ENCODE results near the gene SUCLG1.
"Not testable (repeated sequence)": the region's sequence is repeated elsewhere in the genome, so short reads cannot be mapped to it uniquely, and the experiment has no call there.

SUCLG1 gene

DNA sequence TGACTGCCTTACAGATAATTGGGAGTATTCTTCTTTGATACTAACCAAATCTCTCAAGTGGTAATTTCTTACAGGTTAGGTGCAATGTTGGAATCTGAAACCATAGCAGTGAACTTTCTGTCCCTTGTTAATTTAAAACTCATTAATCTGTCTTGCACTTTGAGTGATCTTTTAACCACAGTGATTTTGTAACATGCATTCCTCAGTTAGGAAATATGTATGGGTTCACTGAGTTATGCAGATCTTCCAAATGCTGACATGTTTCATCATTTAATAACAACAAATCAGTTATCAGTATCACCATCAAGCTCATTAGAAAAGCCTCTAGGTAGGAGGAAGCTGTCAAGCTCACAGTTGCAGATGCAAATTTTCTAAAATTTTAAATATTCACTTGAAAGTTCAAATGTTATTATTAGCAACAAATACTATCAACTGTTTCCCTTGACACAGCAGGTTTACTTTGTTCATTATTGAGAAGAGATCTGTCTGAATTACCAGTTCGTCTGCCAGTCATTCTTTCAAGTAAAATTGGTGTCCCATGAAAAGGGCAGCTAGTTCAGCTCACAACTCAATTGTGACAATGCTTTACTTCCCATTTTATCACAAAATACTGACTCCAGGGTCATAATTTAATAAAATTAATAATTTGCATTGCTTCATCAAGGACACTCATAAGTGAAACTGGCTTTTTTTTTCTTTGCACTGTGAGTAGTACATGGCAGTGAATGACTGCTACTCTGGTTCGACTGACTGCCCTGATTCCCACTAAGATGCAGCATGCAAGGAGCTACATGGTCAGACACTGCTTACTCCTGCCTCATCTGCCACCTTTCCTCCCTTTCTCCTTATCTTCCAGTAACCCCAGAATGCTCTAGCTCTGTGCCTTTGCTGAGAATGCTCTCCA, 31.6 kb downstream of the SUCLG1 start:
- no CpG with 5 or more reads among the region's 2 CpGs for WGBS (ENCODE audit: insufficient coverage, insufficient read length)
- DNase-seq (ENCODE audit: low read depth, low spot score): no peak
- Histone ChIP-seq H3K36me3 (ENCODE audit: control insufficient read depth, insufficient read depth, low read length) (peaks cover 2% of the 10 kb centered on the region; the same call in 1 of the 2 replicates), H3K9me3 (ENCODE audit: control insufficient read depth, insufficient read depth, low read length) (no peaks in the 10 kb centered on the region), H3K4me1 (ENCODE audit: control insufficient read depth, insufficient read depth, low read length) (no peaks in the 10 kb centered on the region), H3K27me3 (ENCODE audit: control insufficient read depth, insufficient read depth, low read length) (no peaks in the 10 kb centered on the region), H3K4me3 (ENCODE audit: low read length) (no peak overlapping the region), H3K27ac (ENCODE audit: low read length) (no peak overlapping the region)

DNA sequence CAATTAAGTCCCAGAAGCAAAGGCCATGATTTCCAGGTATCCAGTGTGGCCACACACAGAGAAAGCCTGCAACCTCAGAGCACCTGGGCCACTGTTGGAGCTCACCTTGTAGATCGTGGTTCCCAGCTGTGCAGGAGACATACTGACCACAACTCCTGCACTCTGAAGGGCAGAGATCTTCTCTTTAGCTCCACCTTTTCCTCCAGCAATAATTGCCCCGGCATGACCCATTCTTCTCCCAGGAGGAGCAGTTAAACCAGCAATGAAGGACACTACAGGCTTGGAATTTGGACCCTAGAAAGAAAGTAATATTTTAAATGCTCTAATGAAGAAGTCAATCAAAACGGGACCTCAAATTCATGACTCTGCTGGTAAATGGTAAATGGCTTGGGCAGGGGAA, 33.8 kb downstream of the SUCLG1 start:
- no peak overlapping the region for H3K27ac ChIP-seq (ENCODE audit: low read length)
- no peak overlapping the region for H3K4me3 ChIP-seq (ENCODE audit: low read length)
- H3K36me3 ChIP-seq (ENCODE audit: control insufficient read depth, insufficient read depth, low read length): peaks cover 2% of the 10 kb centered on the region; the same call in 1 of the 2 replicates
- no peaks in the 10 kb centered on the region for H3K9me3 ChIP-seq (ENCODE audit: control insufficient read depth, insufficient read depth, low read length)
- H3K27me3 ChIP-seq (ENCODE audit: control insufficient read depth, insufficient read depth, low read length): no peaks in the 10 kb centered on the region
- no peaks in the 10 kb centered on the region for H3K4me1 ChIP-seq (ENCODE audit: control insufficient read depth, insufficient read depth, low read length)
- no CpG with 5 or more reads among the region's 3 CpGs for WGBS (ENCODE audit: insufficient coverage, insufficient read length)
- no peak for DNase-seq (ENCODE audit: low read depth, low spot score)

DNA sequence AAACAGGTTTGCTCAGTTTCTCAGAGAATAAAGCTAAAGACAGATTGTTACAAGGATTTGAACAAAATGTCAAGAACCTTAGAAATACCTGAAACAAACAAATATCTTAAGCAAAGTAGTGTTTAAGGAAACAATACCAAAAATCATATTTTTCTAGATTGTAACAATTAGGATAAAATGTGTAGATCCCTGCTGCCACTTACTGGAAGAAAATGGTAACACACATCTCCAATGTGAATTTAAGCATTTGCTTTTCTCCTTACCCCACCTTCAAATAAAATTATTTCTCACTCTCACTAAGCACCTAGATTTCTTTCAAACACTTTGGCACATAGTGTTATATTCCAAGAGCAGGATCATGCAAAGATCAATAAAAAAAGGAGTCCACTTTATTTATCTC, 34.9 kb downstream of the SUCLG1 start:
- H3K27me3 ChIP-seq (ENCODE audit: control insufficient read depth, insufficient read depth, low read length): no peaks in the 10 kb centered on the region
- no peak overlapping the region for H3K27ac ChIP-seq (ENCODE audit: low read length)
- no peak overlapping the region for H3K4me3 ChIP-seq (ENCODE audit: low read length)
- no peak for DNase-seq (ENCODE audit: low read depth, low spot score)
- no peaks in the 10 kb centered on the region for H3K4me1 ChIP-seq (ENCODE audit: control insufficient read depth, insufficient read depth, low read length)
- no peaks in the 10 kb centered on the region for H3K9me3 ChIP-seq (ENCODE audit: control insufficient read depth, insufficient read depth, low read length)
- H3K36me3 ChIP-seq (ENCODE audit: control insufficient read depth, insufficient read depth, low read length): 0 out of 2 replicates have a peak, but pooled peaks cover 2% of the 10 kb centered on the region

- no peaks in the 10 kb centered on the region for H3K4me1 ChIP-seq (ENCODE audit: control insufficient read depth, insufficient read depth, low read length)
- H3K9me3 ChIP-seq (ENCODE audit: control insufficient read depth, insufficient read depth, low read length): no peaks in the 10 kb centered on the region
- no peak for DNase-seq (ENCODE audit: low read depth, low spot score)
- no CpG with 5 or more reads among the region's 1 CpG for WGBS (ENCODE audit: insufficient coverage, insufficient read length)
- H3K27me3 ChIP-seq (ENCODE audit: control insufficient read depth, insufficient read depth, low read length): no peaks in the 10 kb centered on the region
- H3K27ac ChIP-seq (ENCODE audit: low read length): no peak overlapping the region
- H3K36me3 ChIP-seq (ENCODE audit: control insufficient read depth, insufficient read depth, low read length): 0 out of 2 replicates have a peak, but pooled peaks cover 2% of the 10 kb centered on the region
- no peak overlapping the region for H3K4me3 ChIP-seq (ENCODE audit: low read length)
Measured at GRCh38 chr2:84421791-84422190, 37.3 kb downstream of the SUCLG1 start.

DNA sequence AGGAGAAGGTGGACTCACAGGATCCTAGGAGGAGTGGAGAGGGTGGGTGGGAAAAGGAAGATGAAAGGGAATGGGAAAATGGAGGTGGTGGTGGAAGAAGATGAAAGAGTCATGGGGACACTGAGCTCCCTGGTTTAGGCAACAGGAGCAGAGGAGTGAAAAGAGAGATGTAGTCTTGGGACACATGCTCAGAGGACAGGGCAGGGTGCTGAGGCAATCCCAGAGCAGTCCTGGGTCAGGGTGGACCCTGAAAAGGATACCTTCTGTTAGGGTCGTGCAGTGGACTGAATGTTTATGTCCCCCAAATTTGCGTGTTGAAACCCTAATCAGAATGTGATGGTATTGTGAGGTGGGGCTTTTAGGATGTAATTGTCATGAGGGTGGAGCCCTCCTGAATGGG, 37.9 kb downstream of the SUCLG1 start:
- WGBS (ENCODE audit: insufficient coverage, insufficient read length): no CpG with 5 or more reads among the region's 2 CpGs
- no peak for DNase-seq (ENCODE audit: low read depth, low spot score)
- Histone ChIP-seq H3K9me3 (ENCODE audit: control insufficient read depth, insufficient read depth, low read length) (no peaks in the 10 kb centered on the region), H3K4me3 (ENCODE audit: low read length) (no peak overlapping the region), H3K27me3 (ENCODE audit: control insufficient read depth, insufficient read depth, low read length) (no peaks in the 10 kb centered on the region), H3K4me1 (ENCODE audit: control insufficient read depth, insufficient read depth, low read length) (no peaks in the 10 kb centered on the region), H3K27ac (ENCODE audit: low read length) (no peak overlapping the region), H3K36me3 (ENCODE audit: control insufficient read depth, insufficient read depth, low read length) (0 out of 2 replicates have a peak, but pooled peaks cover 2% of the 10 kb centered on the region)

DNA sequence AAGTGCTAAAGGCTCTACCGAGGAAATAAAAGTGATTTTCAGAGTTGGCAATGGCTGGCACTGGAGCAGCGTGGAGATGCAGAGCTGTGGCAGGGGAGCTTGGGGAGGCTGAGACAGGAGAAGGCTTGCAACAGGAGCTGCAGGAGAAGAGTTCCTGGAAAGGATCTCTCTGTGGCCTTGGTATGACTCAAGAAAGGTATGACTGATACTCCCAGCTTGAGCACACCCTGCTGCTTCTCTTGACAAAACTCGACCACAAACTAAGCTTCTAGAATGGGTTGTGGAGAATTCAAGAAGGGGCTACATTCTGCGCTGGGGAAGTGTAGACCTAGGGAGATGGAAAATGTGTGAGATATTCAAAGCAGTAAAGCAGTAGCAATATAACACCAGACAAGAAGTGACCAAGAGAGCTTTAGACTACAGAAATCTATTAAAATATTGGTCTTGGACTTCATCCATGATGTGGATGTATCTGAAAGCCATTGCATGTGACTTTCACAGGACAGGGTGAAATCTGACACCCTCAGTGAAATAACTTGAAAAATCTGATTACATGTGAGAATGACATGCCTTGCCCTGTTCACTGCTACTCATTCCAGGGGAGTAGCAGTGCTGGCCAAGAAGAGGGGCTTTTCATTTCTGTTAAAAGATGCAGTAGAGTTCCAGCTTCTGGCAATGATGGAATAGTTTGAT, 41.5 kb downstream of the SUCLG1 start:
- no CpG with 5 or more reads among the region's 4 CpGs for WGBS (ENCODE audit: insufficient coverage, insufficient read length)
- H3K27me3 ChIP-seq (ENCODE audit: control insufficient read depth, insufficient read depth, low read length): no peaks in the 10 kb centered on the region
- no peak overlapping the region for H3K4me3 ChIP-seq (ENCODE audit: low read length)
- no peaks in the 10 kb centered on the region for H3K36me3 ChIP-seq (ENCODE audit: control insufficient read depth, insufficient read depth, low read length)
- no peaks in the 10 kb centered on the region for H3K9me3 ChIP-seq (ENCODE audit: control insufficient read depth, insufficient read depth, low read length)
- DNase-seq (ENCODE audit: low read depth, low spot score): no peak
- H3K27ac ChIP-seq (ENCODE audit: low read length): no peak overlapping the region
- no peaks in the 10 kb centered on the region for H3K4me1 ChIP-seq (ENCODE audit: control insufficient read depth, insufficient read depth, low read length)

DNA sequence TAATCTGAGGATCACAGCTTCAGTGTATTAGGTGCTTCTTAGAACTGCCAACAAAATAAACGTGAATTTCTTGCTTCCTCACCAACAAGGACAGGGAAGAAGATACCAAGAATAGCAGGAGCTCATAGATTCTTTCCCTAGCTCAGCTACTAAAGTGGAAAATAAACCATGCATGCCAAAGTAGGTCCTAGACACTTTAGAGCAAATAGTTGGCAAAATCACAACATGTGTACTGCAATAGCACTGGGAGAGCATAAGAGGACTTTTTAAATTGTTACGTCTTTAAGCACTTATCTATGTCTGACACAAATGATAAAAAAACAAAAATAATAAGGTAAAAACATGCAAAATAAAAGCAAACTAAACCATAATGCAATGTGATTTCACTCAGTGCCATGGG, 49.5 kb downstream of the SUCLG1 start:
- Histone ChIP-seq H3K4me1 (ENCODE audit: control insufficient read depth, insufficient read depth, low read length) (no peaks in the 10 kb centered on the region), H3K9me3 (ENCODE audit: control insufficient read depth, insufficient read depth, low read length) (no peaks in the 10 kb centered on the region), H3K27ac (ENCODE audit: low read length) (no peak overlapping the region), H3K27me3 (ENCODE audit: control insufficient read depth, insufficient read depth, low read length) (no peaks in the 10 kb centered on the region), H3K4me3 (ENCODE audit: low read length) (no peak overlapping the region), H3K36me3 (ENCODE audit: control insufficient read depth, insufficient read depth, low read length) (no peaks in the 10 kb centered on the region)
- WGBS (ENCODE audit: insufficient coverage, insufficient read length): no CpG with 5 or more reads among the region's 2 CpGs
- DNase-seq (ENCODE audit: low read depth, low spot score): no peak

DNA sequence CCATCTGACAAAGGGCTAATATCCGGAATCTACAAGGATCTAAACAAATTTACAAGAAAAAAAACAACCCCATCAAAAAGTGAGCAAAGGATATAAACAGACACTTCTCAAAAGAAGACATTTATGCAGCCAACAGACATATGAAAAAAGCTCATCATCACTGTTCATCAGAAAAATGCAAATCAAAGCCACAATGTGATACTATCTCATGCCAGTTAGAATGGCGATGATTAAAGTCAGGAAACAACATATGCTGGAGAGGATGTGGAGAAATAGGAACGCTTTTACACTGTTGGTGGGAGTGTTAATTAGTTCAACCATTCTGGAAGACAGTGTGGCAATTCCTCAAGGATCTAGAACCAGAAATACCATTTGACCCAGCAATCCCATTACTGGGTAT, 57.0 kb downstream of the SUCLG1 start:
- DNase-seq (ENCODE audit: low read depth, low spot score); H3K9me3 ChIP-seq (ENCODE audit: control insufficient read depth, insufficient read depth, low read length); H3K27me3 ChIP-seq (ENCODE audit: control insufficient read depth, insufficient read depth, low read length); H3K4me3 ChIP-seq (ENCODE audit: low read length); H3K27ac ChIP-seq (ENCODE audit: low read length); H3K36me3 ChIP-seq (ENCODE audit: control insufficient read depth, insufficient read depth, low read length); H3K4me1 ChIP-seq (ENCODE audit: control insufficient read depth, insufficient read depth, low read length): not testable (repeated sequence)
- no CpG with 5 or more reads among the region's 3 CpGs for WGBS (ENCODE audit: insufficient coverage, insufficient read length)

GRCh38 chr2:84399839-84400238, 59.2 kb downstream of the SUCLG1 start:
- H3K27ac ChIP-seq (ENCODE audit: low read length); H3K9me3 ChIP-seq (ENCODE audit: control insufficient read depth, insufficient read depth, low read length); H3K4me1 ChIP-seq (ENCODE audit: control insufficient read depth, insufficient read depth, low read length); DNase-seq (ENCODE audit: low read depth, low spot score); H3K27me3 ChIP-seq (ENCODE audit: control insufficient read depth, insufficient read depth, low read length); H3K4me3 ChIP-seq (ENCODE audit: low read length); H3K36me3 ChIP-seq (ENCODE audit: control insufficient read depth, insufficient read depth, low read length): not testable (repeated sequence)
- WGBS (ENCODE audit: insufficient coverage, insufficient read length): no CpG with 5 or more reads among the region's 1 CpG

DNA sequence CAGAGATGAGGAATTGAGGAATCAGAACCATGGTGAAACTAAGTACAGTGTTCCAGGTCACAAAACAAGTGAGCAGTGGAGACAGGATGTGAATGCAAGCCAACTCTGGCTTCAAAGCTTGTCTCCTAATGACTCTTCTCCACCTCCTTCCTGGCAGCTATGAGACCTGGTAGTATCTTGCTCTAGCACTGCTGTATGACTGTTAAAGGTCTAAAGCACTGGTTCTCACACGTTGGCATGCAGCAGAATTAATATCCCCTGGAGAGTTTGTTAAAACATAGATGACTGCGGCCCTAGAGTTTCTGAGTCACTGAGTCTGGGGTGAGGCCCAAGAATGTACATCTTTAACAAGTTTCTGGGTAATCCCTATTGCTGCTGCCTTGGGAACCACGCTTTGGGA, 63.3 kb downstream of the SUCLG1 start:
- Histone ChIP-seq H3K27ac (ENCODE audit: low read length) (no peak overlapping the region), H3K36me3 (ENCODE audit: control insufficient read depth, insufficient read depth, low read length) (no peaks in the 10 kb centered on the region), H3K4me3 (ENCODE audit: low read length) (no peak overlapping the region), H3K27me3 (ENCODE audit: control insufficient read depth, insufficient read depth, low read length) (no peaks in the 10 kb centered on the region), H3K4me1 (ENCODE audit: control insufficient read depth, insufficient read depth, low read length) (no peaks in the 10 kb centered on the region), H3K9me3 (ENCODE audit: control insufficient read depth, insufficient read depth, low read length) (no peaks in the 10 kb centered on the region)
- WGBS (ENCODE audit: insufficient coverage, insufficient read length): no CpG with 5 or more reads among the region's 3 CpGs
- no peak for DNase-seq (ENCODE audit: low read depth, low spot score)
